ENCODE measurements around the gene TMPRSS5.

TMPRSS5 gene

DNA sequence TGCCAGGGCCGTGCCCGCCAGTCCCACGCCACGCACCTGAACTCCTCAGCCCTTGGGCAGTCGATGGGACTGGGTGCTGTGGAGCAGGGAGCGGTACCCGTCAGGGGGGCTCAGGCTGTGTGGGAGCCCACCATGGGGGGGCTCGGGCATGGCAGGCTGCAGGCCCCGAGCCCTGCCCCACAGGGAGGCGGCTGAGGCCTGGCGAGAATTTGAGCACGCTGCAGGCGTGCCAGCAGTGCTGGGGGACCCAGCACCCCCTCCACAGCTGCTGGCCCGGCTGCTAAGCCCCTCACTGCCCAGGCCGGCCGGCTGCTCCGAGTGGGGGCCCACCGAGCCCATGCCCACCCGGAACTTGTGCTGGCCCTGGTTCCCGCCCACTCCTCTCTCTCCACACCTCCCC, 56.8 kb downstream of the TMPRSS5 start:
- Histone ChIP-seq H3K4me3 (no peak overlapping the region), H3K36me3 (ENCODE audit: insufficient read depth, low read length) (no peaks in the 10 kb centered on the region), H3K9me3 (ENCODE audit: low read depth, low read length) (no peaks in the 10 kb centered on the region), H3K9ac (ENCODE audit: insufficient read length) (no peak overlapping the region), H3K27ac (no peak overlapping the region)
- DNase-seq (ENCODE audit: low read depth, low spot score) = no peak
- TF ChIP-seq POLR2AphosphoS5 (IDR thresholded peaks at IDR 0.05; ENCODE audit: borderline replicate concordance, low read depth, low read length) (no peak), FOXP2 (optimal IDR thresholded peaks at IDR 0.05; ENCODE audit: control extremely low read depth, extremely low read length, insufficient read depth) (no peak), EZH2 (IDR thresholded peaks at IDR 0.05) (no peak)

GRCh38 chr11:113647856-113648255, 58.3 kb downstream of the TMPRSS5 start:
- no peak overlapping the region for H3K4me3 ChIP-seq
- TF ChIP-seq FOXP2 (optimal IDR thresholded peaks at IDR 0.05; ENCODE audit: control extremely low read depth, extremely low read length, insufficient read depth) (no peak), POLR2AphosphoS5 (IDR thresholded peaks at IDR 0.05; ENCODE audit: borderline replicate concordance, low read depth, low read length) (no peak), EZH2 (IDR thresholded peaks at IDR 0.05) (no peak)
- DNase-seq (ENCODE audit: low read depth, low spot score) = no peak
- no peak overlapping the region for H3K9ac ChIP-seq (ENCODE audit: insufficient read length)
- no peaks in the 10 kb centered on the region for H3K9me3 ChIP-seq (ENCODE audit: low read depth, low read length)
- no peak overlapping the region for H3K27ac ChIP-seq
- H3K36me3 ChIP-seq (ENCODE audit: insufficient read depth, low read length) = no peaks in the 10 kb centered on the region

DNA sequence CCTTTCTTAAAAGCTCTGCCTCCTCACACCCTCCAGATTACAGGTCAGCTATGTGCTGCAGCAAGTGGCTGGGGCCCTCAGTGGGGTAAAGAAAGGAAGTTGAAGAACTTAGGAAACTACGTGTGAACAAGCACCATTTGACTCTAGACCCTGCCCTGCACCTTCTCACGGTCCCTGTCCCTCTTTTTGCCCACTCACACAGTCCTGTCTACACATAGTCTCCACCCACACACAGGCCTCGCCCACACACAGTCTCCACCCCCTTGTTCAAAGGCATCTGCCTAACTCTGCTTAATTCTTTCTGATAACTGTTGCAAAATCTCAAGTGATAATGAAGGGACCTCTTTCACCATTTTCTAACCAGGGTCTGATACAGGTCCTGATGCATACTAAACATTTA, 59.0 kb downstream of the TMPRSS5 start:
- no peaks in the 10 kb centered on the region for H3K9me3 ChIP-seq (ENCODE audit: low read depth, low read length)
- no peak overlapping the region for H3K9ac ChIP-seq (ENCODE audit: insufficient read length)
- TF ChIP-seq POLR2AphosphoS5 (IDR thresholded peaks at IDR 0.05; ENCODE audit: borderline replicate concordance, low read depth, low read length) (no peak), EZH2 (IDR thresholded peaks at IDR 0.05) (no peak), FOXP2 (optimal IDR thresholded peaks at IDR 0.05; ENCODE audit: control extremely low read depth, extremely low read length, insufficient read depth) (no peak)
- no peaks in the 10 kb centered on the region for H3K36me3 ChIP-seq (ENCODE audit: insufficient read depth, low read length)
- no peak overlapping the region for H3K27ac ChIP-seq
- no peak for DNase-seq (ENCODE audit: low read depth, low spot score)
- H3K4me3 ChIP-seq = no peak overlapping the region

DNA sequence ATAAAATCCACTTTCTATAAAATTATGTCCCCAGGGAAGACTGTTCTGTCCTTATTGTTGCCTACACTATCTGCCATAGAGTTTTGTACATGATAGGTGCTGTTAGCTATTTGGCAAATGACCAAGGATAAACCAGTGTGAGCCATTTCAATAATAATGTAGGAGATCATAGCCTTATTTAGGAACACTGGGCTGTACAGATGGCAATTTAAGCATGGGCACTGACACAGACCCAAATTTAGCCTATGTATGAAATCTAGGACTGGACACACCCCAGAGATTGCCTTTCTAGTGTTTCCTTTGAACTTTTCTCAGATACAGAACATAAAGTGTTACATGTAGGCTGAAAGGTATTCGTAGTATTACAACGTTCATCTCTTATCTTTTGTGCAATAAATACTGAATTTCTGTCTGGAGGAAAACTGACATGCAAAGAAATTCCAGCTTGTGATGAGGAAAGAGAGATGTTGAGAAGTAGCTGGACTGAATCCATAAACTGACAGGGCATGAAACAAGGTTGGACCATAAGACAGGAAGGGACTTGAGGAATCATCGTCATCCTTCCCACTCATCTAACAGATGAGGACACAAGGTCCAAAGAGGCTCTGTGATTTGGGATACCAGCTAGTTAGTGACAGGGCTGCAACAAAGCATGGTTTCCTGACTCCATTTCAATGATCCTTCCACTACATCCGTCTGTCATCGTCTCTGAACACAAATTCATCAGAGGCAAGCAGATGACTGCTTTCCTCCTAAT, 60.3 kb downstream of the TMPRSS5 start:
- H3K27ac ChIP-seq = no peak overlapping the region
- H3K36me3 ChIP-seq (ENCODE audit: insufficient read depth, low read length) = no peaks in the 10 kb centered on the region
- H3K9ac ChIP-seq (ENCODE audit: insufficient read length) = no peak overlapping the region
- H3K4me3 ChIP-seq = no peak overlapping the region
- no peak for DNase-seq (ENCODE audit: low read depth, low spot score)
- H3K9me3 ChIP-seq (ENCODE audit: low read depth, low read length) = no peaks in the 10 kb centered on the region
- TF ChIP-seq EZH2 (IDR thresholded peaks at IDR 0.05) = no peak
- TF ChIP-seq FOXP2 (optimal IDR thresholded peaks at IDR 0.05; ENCODE audit: control extremely low read depth, extremely low read length, insufficient read depth) = no peak
- TF ChIP-seq POLR2AphosphoS5 (IDR thresholded peaks at IDR 0.05; ENCODE audit: borderline replicate concordance, low read depth, low read length) = no peak

GRCh38 chr11:113644605-113645004, 61.5 kb downstream of the TMPRSS5 start:
- no peak overlapping the region for H3K4me3 ChIP-seq
- no peak for DNase-seq (ENCODE audit: low read depth, low spot score)
- H3K36me3 ChIP-seq (ENCODE audit: insufficient read depth, low read length) = no peaks in the 10 kb centered on the region
- H3K27ac ChIP-seq = no peak overlapping the region
- no peak overlapping the region for H3K9ac ChIP-seq (ENCODE audit: insufficient read length)
- H3K9me3 ChIP-seq (ENCODE audit: low read depth, low read length) = no peaks in the 10 kb centered on the region
- TF ChIP-seq FOXP2 (optimal IDR thresholded peaks at IDR 0.05; ENCODE audit: control extremely low read depth, extremely low read length, insufficient read depth) (no peak), POLR2AphosphoS5 (IDR thresholded peaks at IDR 0.05; ENCODE audit: borderline replicate concordance, low read depth, low read length) (no peak), EZH2 (IDR thresholded peaks at IDR 0.05) (no peak)

DNA sequence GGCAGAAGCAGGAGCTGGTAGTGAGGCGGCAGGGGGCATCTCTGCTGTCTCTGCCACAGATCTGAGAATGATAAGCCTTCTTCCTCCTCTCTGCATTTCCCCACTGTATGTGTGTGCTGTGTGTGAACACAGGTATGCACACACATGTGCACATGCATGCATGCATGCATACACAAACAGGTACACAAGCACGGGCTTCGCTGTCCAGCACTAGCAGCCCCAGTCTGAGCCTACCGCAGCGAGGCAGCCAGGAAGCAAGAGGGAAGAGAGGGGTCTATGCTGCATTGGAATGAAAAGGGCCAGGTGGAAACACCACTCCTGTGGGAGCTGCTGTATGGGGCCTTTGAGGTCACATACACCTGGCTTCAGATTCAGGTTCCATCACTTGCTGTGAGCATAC, 62.4 kb downstream of the TMPRSS5 start:
- Histone ChIP-seq H3K9me3 (ENCODE audit: low read depth, low read length) (no peaks in the 10 kb centered on the region), H3K9ac (ENCODE audit: insufficient read length) (no peak overlapping the region), H3K4me3 (no peak overlapping the region), H3K36me3 (ENCODE audit: insufficient read depth, low read length) (no peaks in the 10 kb centered on the region), H3K27ac (no peak overlapping the region)
- TF ChIP-seq EZH2 (IDR thresholded peaks at IDR 0.05) (no peak), POLR2AphosphoS5 (IDR thresholded peaks at IDR 0.05; ENCODE audit: borderline replicate concordance, low read depth, low read length) (no peak), FOXP2 (optimal IDR thresholded peaks at IDR 0.05; ENCODE audit: control extremely low read depth, extremely low read length, insufficient read depth) (no peak)
- DNase-seq (ENCODE audit: low read depth, low spot score) = no peak

DNA sequence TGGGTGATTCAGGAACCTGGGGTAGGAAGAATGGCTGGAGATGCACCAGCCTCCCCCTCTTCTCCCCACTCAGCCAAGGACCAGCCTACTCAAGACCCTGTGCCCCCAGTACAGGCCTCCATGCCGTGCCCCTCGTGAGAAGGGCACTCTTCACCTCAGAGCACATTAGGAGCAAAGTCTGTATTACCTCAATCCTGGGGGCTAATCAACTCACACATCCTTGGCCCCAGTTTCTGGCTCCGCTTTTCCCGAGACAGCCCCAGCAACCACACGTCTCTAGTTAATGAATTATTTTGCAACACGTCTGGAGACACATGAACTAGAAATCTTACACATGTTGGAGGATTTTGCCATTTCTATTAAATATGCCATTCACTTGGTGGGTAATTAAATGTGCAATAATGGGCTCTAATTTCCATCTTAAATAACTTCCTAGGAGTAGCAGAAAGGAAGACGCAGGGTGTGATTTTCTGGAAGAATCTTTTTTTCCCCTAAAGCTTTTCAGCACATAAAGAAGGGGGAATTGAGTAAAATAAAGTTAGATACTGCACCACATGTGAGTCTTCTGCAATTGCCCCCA, 63.0 kb downstream of the TMPRSS5 start:
- TF ChIP-seq FOXP2 (optimal IDR thresholded peaks at IDR 0.05; ENCODE audit: control extremely low read depth, extremely low read length, insufficient read depth) = no peak
- no peak for TF ChIP-seq EZH2 (IDR thresholded peaks at IDR 0.05)

GRCh38 chr11:113642090-113642489, 64.0 kb downstream of the TMPRSS5 start:
- no peak overlapping the region for H3K4me3 ChIP-seq
- H3K27ac ChIP-seq = no peak overlapping the region
- DNase-seq (ENCODE audit: low read depth, low spot score) = no peak
- H3K36me3 ChIP-seq (ENCODE audit: insufficient read depth, low read length) = no peaks in the 10 kb centered on the region
- TF ChIP-seq FOXP2 (optimal IDR thresholded peaks at IDR 0.05; ENCODE audit: control extremely low read depth, extremely low read length, insufficient read depth) = no peak
- TF ChIP-seq POLR2AphosphoS5 (IDR thresholded peaks at IDR 0.05; ENCODE audit: borderline replicate concordance, low read depth, low read length) = no peak
- no peak for TF ChIP-seq EZH2 (IDR thresholded peaks at IDR 0.05)
- H3K9me3 ChIP-seq (ENCODE audit: low read depth, low read length) = no peaks in the 10 kb centered on the region
- H3K9ac ChIP-seq (ENCODE audit: insufficient read length) = no peak overlapping the region

More for the DNA sequence above, 63.0 kb downstream of the TMPRSS5 start:
- H3K9ac ChIP-seq (ENCODE audit: insufficient read length) = no peak overlapping the region
- DNase-seq (ENCODE audit: low read depth, low spot score) = no peak
- no peaks in the 10 kb centered on the region for H3K36me3 ChIP-seq (ENCODE audit: insufficient read depth, low read length)
- no peaks in the 10 kb centered on the region for H3K9me3 ChIP-seq (ENCODE audit: low read depth, low read length)
- no peak overlapping the region for H3K27ac ChIP-seq
- H3K4me3 ChIP-seq = peak overlapping the region; percentile 14; the same call in 1 of the 2 replicates

Data from SK-N-MC (cell line).